HG03025 (cell line): Measurements from ENCODE around the gene NOS3.

ENCODE experiments used
- ATAC-seq: cut with Tn5 transposase; IDR thresholded peaks from one replicate; pipeline ENCODE4 v1.9.1; 2021; ENCODE audit warnings: mild to moderate bottlenecking, moderate library complexity; ENCODE audit not compliant: unreplicated experiment, low FRiP score

The NOS3 gene

DNA sequence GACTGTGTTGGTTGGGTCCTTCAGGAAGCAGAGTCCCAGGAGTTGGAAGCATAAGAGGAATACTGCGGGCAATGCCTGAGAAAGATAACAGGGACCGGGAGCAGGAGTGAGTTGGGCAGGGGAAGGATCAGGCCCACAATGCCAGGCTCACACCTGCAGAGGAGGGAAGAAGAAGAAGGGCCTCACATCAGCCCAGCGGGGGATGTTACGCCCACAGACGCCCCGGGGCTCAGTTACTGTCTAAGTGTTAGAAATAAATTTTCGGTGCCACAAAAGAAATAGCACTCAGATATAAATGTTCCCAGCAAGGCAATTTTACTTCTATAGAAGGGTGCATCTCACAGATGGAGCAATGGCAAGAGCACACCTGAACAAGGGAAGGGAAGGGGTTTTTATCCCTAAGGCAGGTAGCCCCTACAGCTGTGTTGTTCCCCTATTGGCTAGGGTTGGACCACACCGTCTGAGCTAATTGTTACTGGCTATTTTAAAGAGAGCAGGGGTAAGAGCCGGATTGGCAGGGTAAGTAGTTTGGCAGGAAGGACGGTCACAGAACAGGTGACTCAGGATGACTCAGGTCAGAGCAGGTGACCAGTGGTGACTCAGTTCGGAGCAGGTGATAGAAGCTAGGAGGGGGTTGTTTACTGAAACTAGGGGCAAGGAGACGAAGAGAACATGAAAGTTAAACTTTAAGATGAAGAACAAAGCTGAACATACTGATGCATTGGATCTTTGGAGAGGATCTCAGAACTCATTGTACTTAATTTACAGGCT, at the start of gene NOS3:
TSS of gene NOS3 (plus strand) at position 602 of the 771 bp plus-strand sequence. CDS start 2,787 bp downstream, outside the sequence.
- ATAC-seq, result no peak

DNA sequence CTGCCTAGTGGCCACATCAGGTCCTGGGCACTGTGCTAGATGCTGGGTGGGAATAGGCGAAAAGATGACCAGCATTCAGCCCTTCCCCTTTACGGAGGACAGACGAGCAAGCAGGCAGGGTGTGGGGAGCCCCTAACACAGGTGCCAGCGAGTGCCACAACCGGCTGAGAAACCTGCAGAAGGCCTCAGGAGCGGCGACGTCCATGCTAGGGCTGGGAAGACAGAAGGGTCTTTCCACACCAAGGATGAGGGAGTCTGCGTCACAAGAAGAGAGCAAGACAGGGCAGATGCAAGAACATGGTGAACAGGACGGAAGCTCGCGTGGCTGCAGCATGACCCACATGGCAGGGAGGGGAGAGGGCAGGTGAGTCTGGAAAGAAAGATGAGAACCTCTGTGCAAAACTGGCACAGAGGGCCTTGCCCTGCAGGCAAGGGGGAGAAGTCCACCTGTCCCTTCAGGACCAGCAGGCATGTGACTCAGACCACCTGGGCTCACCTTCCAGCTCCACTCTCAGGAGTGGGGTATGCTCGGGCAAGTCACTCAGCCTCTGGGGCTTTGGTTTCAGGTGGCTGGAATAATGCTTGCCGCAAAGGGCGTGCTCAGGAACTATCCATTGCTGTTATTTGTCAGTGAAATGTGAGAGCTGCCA, 49.3 kb upstream of the NOS3 start:
- no peak for ATAC-seq

DNA sequence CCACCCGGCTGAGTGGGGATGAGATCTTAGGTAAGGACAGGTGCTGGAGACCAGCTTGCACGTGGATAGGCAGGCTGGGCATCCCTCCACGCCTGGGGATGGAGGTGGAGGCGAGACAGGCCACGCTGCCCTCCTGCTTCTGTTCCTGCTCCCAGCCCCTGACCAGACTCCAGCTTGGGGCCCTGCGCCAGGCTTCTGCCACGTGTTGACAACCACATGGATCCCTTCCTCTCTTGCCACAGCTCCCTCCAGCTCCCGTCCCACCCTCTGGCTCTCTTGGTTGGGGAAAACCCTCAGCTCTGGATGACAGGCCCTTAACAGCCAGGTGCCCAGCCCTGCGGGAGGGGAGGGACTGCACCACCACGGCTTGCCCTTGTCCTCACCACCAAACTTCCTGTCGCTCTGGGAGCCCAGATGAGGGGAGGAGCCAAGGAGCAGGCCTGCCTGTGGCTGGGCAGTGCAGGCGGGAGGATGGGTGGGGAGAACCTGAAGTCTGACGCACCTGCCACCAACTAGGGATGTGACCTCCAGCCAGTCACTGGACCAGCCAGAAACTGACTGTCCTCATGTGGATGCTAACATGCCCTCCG, 48.7 kb upstream of the NOS3 start:
- no peak for ATAC-seq

DNA sequence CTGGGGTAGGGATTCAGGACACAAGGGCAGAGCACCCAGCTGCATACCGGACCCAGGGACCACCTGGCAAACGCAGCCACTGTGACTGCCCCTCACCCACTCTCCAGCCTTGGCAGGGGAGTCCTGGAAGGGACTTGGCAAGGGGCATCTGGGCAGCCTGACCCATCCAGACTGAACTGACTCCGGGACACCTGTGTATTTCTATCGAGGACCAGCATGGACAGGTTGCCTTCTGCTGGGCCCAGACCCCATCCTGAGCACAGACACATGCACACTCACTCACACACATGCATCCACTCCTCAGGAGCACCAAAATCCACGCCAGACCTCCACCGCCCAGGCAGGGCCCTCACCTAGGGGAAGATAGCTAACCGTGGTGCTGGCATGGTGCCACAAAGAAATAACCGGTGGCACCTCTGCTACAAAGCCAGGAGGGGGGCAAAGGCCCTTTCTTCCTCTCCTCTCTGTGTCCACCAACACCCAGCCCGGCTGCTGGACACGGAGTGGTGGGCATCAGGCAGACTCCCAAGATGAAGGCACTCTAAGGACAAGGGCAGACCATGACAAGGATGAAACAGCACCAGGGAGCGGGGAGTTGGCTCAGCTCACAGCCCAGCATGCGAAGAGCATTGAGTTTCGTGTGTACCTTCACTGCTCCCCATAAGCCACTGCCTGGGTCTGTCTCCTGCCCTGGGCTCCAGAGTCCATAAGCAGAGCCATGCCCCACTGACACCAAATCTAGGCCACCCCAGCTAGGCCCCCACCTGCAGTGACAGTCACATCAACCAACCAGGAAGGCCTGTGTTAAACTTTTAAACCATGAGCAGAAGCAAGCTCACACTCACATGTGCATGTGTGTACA, 48.0 kb upstream of the NOS3 start:
- no peak for ATAC-seq

DNA sequence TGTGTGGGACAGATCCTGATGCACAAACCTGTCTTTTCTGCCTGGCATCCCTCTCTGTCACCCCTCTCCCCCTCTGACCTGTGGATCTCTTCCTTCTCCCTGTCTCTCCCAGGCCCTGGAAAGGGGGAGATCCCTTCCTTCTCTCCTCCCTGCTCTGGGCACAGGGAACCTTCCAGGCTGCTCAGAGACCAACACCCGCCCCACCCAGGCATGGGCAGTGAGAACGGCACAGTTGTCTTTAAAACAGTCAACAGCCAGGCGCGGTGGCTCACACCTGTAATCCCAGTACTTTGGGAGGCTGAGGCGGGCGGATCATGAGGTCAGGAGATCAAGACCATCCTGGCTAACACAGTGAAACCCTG, 47.4 kb upstream of the NOS3 start:
- ATAC-seq, result no peak

DNA sequence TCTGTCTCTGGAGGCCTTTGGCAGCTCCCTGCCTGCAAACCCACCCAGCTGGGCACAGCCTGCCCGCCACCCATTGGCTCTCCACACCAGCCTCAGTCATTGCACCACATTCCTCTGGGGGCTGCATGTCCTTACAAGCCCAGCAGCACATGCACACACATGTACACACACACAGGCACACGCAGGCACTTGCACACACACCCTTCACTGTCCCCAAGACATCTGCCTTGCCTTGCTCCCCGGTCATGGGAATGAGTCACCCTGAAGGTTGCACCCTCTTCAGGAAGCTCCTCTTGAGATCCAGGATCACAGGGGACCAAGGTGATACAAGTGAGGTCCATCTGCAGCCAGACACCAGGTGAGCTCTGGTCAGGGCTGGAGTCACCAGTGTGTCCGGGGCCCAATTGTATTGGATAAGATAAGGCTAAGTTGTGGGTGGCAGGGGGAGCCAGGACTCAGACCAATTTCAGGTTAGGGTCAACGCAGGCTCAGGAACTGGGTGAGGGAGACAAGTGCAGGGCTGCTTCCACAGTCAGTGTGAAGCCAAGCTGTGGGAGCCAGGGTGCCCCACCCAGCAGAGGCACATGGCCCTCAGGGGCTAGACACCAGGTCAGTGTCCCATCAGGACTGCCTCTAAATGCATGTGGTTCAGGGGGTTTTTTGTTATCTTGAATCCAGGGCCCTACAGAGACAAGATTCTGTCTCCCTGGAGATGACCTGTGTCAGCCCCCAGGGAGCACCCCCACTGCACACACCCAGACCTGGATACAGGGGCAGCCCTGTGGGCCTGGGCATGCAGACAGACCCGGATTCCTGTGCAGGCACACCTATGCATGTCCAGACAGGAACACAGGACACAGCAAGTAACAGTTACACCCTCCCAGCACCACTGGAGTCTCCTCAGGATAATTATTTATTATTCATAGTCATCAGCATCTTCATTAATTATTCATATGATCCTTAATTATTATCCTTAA, 46.5 kb upstream of the NOS3 start:
- ATAC-seq, result no peak

DNA sequence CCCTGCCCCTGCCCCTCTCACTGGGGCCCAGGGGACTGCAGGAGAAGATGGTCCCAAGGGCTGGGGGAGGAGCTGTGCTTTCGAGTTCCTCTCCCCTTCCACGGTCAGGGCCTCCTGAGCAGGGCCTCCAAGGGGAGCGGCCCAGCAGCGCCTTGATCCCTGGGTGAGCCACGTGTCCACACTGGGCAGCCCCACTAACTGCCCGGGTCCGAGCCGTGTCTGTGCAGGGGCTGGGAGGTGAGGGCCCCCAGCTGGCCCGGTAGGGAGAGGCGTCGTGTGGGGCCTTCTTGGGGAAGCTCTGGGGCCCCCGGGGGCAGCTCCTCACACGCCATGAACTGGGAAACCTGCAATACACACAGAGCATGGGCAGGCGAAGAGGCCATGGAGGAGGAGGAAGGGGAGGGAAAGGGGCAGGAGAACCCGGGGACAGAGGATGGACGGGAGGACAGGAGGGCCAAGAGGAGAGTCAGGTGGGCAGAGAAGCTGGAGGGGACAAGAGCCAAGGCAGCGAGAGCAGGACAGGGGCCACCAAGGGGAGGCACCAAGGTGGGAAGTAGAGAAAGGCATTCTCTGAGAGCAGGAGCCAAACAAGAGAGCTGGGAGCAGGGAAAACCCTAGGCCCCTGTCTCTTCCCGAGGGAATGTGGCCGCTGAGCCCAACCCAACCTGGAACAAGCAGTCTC, 45.5 kb upstream of the NOS3 start:
- no peak for ATAC-seq

DNA sequence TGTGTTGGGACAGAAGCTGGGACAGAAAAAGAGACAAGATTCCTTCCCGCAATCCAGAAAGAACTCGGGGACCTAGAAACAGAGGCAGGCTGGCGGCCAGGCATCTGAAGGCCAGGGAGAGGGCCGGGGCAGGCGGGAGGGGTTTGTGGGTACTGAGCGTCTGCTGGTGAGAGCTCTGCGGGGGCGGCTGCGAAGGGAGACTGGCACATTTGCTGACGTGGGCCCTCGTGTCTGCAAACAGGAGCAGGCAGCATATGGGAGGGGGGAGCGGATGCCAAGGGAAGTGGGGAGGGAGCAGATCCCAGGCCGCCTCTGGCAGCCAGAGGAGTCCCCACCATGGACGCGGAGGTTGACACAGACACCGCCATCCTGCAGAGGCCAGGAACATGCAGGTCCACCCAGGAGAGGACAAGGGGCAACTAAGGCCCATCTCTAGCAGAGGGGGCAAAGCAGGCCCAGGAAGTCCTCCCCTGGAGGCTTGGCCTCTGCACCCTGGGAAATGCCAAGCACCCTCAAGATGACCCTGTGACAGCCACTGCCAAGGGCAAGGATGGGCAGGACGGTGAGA, 44.9 kb upstream of the NOS3 start:
- ATAC-seq, result no peak

DNA sequence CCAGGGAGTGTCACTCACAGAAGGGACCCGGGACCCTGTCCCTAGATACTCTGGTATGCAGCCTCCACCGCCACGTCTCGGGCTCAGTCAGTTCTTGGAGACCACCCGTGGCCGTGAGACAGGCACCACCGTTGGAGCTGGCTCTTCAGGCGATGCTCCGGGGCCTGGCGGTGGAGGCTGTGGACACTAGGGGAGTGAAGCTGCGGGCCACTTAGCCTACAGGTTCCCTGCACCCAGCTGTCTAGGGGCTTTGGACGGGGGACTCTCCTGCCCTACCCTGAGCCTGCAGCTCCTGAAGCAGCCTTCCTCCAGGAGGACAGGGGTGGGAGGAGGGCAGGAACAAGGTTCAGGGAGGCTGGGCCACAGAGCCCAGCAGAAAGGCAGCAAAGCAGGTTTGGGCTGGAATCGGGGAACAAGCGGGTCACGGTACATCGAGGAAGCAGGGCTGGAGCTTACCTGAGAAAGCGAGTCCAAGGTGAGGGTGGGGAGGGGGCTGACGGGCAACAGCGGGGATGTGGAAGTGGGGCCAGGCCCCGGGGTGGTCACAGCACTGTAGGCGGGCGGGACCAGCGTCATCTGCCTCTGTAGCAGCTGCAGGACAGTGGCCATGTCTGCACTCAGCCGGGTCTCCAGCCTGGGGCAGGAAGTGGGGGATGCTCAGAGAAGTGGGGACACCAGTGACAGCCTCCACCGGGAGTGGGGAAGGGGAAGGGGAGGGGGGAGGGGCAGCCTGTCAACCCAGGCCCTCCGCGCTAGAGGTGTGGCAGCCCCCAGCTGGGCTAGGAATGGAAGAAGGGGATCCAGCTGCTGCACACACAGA, 44.2 kb upstream of the NOS3 start:
- ATAC-seq, result no peak

DNA sequence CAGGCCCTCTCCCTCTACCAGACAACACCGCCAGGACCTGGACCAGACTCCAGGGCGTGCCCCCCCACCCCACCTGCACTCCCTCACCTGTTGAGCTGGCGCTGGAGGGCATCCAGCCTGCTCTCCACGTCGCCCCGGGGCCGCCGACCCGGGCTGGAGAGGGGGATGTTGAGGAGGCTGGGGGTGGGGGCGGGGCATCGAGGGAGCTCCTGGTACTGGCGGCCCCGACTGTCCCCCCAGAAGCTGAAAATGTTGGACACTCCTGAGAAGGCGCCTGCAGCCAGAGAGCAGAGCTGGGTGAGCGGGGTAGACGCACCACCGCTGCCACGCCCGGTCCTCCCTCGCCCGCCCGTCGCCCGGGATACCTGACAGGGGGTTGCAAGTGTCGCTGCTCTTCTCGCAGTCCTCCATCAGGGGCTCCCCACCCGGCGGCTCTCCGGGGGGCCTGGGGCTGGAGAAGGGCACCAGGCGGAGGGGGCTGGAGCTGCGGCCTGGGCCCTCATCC, 43.5 kb upstream of the NOS3 start:
- no peak for ATAC-seq

DNA sequence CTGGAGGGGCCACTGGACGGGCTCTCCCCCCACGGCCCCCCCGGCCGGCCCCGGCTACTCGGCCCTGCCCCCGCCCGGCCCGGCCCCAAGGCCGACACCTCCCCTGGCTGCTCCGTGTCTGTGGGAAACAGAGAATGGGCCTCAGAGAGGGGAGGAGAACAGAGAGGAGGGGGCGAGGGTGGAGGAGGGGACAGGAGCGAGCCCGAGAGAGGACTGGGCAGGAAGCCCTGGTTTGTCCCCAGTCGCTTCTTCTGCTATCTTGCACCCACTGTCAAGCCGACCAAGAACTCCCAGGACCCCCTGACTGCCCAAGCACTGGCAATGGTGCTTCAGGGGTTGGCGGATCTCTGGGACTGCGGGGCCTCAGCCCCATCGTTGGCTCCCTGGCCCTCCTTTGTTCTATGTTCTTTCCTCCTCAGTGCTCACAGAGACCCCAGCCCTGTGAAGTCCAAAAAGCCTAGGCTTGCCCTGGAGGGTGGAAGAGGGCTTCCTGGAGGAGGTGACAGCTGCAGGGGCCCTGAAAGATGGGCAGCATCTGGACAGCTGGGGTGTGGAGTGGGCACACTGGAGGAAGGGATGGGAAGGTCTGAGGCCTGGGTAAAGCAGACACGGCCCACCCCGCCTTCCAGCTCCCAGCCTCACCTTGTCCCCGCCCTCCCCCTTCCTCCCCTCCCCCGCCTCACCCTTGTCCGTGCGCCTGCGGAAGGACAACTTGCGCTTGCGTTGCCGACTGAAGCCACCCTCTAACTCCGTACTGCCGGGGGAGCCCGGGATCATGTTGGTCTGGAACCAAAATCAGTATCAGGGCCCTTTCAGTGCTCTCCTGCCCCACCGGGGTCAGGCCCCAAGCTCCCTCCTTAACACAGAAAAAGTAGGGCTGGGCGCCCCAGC, 42.8 kb upstream of the NOS3 start:
- no peak for ATAC-seq

DNA sequence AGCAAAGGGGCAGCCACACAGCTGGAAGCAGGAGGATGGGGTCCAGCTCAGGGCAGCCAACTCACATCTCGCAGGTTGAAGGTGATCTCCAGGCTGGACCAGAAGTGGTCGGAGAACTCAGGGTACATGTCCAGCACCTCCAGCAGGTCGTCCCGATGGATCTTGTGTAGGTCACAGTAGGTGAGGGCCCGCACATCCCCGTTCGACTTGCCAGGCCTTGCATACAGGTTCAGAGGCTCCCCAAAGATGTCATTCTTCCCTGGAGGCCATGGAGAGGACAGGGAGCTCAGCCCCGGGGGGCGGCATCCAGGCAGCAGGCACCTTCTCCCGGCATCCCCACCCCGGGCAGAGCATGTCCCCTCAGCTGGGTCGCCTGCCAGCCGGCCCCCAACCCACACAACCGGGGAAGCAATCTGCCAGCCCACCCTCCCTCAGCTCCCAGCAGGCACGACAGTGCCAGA, 42.0 kb upstream of the NOS3 start:
- ATAC-seq, result no peak

DNA sequence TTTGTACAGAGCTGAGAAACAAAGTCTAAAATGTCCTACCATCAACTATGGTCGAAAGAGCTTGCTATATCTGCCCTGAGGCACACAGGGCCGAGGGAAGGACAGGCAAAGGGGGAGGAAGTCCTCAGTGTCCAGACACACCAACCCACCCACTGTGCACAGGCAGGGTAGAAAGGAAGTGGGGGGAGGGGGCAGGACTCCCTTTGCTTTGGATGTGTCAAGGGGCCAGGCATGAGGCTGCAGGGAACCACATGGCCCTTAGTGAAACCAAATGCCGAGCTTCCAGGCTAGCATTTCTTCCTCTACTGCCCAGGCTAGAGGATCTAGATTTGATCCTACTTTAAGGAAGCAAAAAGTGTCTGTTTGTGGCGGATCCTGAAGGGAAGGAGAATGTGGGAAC, 41.3 kb upstream of the NOS3 start:
- no peak for ATAC-seq

DNA sequence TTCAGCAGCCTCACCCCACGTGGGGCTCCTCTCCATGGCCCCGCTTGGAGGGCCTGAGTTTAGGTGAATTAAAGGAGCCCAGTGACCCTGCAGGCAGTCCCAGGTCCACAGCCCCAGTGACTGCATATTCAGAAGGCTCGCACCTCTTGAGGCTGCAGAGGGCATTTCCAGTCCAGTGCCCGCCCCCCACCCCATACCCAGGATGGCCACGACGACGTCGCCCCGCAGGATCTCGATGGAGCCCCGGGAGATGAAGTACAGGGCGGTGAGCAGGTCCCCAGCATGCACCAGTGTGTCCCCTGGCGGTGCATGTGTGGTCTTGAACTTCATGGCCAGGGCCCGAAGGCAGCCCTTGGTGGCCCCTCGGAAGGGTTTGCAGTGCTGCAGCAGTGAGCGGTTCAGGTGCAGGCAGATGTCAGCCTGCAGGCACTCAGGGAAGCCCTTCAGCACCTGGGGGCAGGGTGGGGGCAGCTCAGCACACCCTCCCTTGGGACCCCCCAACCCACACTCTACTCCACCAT, 40.8 kb upstream of the NOS3 start:
- no peak for ATAC-seq

DNA sequence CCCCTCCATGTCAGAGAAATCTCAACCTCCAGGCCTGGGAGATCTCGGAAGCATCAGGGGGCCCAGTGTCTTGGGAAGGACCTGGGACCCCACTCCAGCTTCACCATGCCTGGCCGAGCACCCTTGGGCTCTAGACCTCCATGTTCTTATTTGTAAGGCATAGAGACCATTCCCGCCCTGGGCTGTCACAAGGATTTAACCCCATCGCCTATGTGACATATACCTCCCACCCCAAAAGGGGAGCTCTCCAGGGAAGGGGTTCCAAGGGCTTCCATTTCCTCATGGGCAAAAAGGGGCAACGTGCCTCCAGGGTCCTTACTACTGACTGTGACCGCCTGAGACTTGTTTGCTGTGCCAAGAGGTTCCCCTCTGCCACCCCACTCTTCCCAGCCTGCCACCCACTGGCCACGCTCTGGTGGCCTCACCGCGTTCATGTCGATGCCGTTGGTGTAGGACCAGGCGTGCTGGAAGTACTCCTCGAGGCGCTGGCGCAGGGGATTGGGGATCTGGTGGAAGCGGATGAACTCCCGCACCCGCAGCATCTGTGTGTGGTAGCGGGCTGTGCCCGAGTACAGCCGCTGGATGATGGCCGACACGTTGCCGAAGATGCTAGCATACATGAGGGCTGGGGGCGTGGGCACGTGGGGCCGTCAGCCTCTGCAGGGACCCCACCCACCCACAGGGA, 40.2 kb upstream of the NOS3 start:
- no peak for ATAC-seq

DNA sequence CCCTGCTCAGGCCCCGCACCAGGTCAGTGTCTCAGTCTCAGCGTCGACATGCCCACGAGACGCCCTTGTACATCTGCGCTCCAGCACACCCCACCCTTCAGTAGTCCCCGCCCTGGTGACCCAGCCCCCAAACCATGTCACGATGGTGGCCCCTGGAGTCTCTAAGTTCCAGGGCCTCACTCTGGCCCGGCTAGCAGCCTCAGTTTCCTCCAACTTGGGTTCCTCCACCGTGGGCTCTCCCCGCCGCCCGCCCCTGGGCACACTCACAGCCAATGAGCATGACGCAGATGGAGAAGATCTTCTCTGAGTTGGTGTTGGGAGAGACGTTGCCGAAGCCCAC, 39.7 kb upstream of the NOS3 start:
- ATAC-seq, result no peak
